ENCODE measurements around the gene CRYBB3.
"Not testable (repeated sequence)": the region's sequence is repeated elsewhere in the genome, so short reads cannot be mapped to it uniquely, and the experiment has no call there.

The CRYBB3 gene

DNA sequence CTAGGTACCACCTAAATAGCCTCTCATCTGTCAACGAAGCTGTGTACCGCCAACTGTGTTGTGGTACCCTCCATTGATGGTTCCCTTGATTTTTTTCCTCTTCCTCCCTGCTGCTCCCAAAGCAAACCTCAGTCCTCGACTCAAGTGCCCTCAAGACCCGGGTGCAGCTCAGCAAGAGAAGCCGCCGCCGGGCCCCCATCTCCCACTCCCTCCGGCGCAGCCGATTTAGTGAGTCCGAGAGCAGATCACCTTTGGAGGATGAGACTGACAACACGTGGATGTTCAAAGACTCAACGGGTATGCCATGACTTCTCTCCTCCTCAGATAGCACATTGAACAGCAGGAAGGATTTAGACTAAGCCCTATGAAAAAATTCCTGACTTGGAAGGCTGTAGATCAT lies 22.4 kb upstream of the CRYBB3 start:
- H3K9me3 ChIP-seq, result no peaks in the 10 kb centered on the region
- no peaks in the 10 kb centered on the region for H3K4me1 ChIP-seq (ENCODE audit: control insufficient read depth in 1 of 2, insufficient read depth in 1 of 2, low read depth in 1 of 2, low read length in 1 of 2)
- no peaks in the 10 kb centered on the region for H3K36me3 ChIP-seq
- H3K27ac ChIP-seq, result no peak overlapping the region
- H3K27me3 ChIP-seq, result no peaks in the 10 kb centered on the region
- H3K4me3 ChIP-seq (ENCODE audit: low read depth in 1 of 2, low read length in 1 of 2), result no peak overlapping the region
- TF ChIP-seq, protein P1, sequence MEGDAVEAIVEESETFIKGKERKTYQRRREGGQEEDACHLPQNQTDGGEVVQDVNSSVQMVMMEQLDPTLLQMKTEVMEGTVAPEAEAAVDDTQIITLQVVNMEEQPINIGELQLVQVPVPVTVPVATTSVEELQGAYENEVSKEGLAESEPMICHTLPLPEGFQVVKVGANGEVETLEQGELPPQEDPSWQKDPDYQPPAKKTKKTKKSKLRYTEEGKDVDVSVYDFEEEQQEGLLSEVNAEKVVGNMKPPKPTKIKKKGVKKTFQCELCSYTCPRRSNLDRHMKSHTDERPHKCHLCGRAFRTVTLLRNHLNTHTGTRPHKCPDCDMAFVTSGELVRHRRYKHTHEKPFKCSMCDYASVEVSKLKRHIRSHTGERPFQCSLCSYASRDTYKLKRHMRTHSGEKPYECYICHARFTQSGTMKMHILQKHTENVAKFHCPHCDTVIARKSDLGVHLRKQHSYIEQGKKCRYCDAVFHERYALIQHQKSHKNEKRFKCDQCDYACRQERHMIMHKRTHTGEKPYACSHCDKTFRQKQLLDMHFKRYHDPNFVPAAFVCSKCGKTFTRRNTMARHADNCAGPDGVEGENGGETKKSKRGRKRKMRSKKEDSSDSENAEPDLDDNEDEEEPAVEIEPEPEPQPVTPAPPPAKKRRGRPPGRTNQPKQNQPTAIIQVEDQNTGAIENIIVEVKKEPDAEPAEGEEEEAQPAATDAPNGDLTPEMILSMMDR (IDR thresholded peaks at IDR 0.05), result no peak

DNA sequence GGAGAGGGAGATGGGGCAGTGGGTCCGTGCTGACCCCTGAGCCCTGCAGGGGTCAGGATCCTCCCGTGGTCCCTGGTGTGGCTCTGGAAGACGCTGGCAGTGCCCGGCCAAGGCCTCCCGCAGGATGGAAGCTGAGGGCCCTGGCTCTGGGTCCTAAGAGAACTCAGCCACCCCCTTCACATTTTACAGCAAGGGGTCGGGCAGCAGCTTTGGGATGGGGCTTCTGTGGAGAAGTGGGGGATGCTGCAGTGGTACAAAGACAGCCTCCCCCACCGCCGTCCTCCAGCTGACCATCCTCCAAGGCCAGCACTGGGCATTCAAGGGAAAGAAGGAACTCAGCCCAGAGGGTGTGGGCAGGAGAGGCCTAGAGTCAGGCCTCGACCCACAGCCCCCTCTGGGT lies 21.8 kb upstream of the CRYBB3 start:
- no peak overlapping the region for H3K4me3 ChIP-seq (ENCODE audit: low read depth in 1 of 2, low read length in 1 of 2)
- H3K9me3 ChIP-seq, result no peaks in the 10 kb centered on the region
- H3K4me1 ChIP-seq (ENCODE audit: control insufficient read depth in 1 of 2, insufficient read depth in 1 of 2, low read depth in 1 of 2, low read length in 1 of 2), result no peaks in the 10 kb centered on the region
- TF ChIP-seq, protein P1 (IDR thresholded peaks at IDR 0.05), result no peak
- H3K27ac ChIP-seq, result no peak overlapping the region
- no peaks in the 10 kb centered on the region for H3K36me3 ChIP-seq
- H3K27me3 ChIP-seq, result no peaks in the 10 kb centered on the region

DNA sequence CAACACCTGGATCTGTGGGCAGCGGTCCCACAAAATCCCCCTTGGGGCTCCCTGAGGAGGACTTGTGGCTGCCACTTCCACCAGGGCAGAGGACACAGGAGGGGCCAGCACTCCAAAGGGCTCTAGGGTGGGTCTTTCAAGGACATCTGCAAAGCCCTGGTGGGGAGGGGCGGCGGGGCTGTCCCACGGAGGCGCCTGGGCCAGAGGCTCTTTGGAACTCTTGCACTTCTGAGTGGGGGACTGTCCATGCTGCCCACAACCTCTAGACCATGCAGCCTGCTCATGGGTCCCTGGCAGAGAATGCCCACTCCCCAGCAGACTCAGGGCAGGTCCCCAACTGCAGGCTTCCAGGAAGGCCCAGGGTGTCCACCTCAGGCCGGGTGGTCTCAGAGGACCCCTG lies 21.3 kb upstream of the CRYBB3 start:
- H3K9me3 ChIP-seq; H3K4me3 ChIP-seq (ENCODE audit: low read depth in 1 of 2, low read length in 1 of 2); H3K4me1 ChIP-seq (ENCODE audit: control insufficient read depth in 1 of 2, insufficient read depth in 1 of 2, low read depth in 1 of 2, low read length in 1 of 2); H3K27me3 ChIP-seq; H3K36me3 ChIP-seq: not testable (repeated sequence)
- H3K27ac ChIP-seq, result peak overlapping the region; percentile 57

DNA sequence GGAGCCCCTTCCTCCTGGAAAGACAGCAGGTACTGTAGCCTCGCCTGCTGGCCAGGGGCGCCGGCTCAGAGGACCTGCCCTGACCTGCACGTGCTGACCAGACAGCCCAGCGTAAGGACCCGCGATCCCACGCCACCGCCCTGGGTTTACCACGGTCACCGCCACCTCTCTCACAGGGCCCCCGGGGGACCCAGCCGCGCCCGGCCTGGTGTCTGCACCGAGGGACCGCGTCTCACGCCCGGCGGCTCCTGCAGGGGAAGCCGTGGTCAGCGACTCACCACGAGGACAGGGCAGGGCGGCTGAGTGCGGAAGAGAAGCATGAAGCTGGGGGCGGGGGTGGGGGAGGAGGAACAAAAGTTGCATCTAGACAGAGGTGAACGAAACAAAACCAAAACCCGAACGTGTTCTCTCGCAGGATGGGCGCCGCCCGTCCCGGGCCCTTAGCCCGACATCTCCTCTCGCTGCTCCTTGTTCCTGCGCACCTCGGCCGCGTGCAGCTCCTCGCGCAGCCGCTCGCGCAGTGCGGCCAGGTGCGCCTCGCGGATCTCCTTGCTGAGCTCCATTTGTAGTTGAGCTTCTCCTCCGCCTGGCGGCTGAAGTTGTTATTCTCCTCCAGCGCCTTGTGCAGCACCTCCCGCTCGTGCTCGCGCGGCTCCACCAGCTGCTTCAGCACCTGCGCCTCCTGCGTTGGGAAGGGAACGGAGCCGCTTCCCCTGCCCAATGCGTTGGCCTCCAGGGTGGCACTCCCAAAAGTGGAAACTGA lies 20.6 kb upstream of the CRYBB3 start:
- H3K4me3 ChIP-seq (ENCODE audit: low read depth in 1 of 2, low read length in 1 of 2), result peak overlapping the region in 1 of 2 experiments; percentile 30
- not testable (repeated sequence) for H3K4me1 ChIP-seq (ENCODE audit: control insufficient read depth in 1 of 2, insufficient read depth in 1 of 2, low read depth in 1 of 2, low read length in 1 of 2); H3K27me3 ChIP-seq; H3K36me3 ChIP-seq; H3K9me3 ChIP-seq
- peak overlapping the region; percentile 62 for H3K27ac ChIP-seq

DNA sequence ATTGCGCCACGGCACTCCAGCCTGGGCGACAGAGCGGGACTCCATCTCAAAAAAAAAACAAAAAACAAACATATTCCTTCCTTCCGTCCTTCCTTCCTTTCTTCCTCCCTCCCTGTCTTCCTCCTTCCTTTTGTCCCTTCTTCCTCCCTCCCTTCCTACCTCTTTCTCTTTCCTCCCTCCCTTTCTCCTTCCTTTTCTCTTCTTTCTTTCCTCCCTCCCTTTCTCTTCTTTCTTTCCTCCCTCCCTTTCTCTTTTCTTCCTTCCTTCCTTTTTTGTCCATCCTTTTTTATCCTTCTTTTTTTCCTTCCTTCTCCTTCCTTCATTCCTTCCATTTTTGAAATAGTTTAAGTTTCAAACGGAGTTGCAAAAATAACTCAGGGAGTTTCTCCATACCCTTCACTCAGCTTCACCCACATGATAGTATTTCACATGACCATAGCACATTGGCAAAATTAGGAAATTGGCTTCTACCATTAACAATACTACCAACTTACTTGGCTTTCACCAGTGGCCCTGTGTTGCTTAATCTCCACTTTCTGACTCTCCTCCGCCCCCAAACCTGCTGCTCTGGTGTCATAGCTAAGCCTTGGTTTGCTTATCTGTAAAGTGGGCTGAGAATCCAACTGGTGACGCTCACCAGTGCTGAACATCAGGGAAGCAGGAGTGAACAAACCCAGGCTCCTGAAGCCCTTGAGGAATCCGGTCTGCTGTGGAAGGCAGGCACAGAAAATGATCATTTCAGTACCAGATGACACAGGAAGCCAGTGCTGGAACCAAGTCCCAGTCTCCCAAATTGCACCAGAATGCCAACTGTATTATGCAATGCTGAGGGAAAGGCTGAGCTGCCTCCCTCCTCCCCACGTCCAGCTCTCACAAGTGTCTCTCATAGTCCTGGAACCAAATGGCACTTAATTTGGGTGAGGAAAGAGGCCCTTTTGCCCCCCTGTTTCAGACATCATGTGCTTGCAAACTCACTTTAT lies 17.2 kb upstream of the CRYBB3 start:
- TF ChIP-seq, protein P1 (IDR thresholded peaks at IDR 0.05), result no peak
- no peak overlapping the region for H3K27ac ChIP-seq

DNA sequence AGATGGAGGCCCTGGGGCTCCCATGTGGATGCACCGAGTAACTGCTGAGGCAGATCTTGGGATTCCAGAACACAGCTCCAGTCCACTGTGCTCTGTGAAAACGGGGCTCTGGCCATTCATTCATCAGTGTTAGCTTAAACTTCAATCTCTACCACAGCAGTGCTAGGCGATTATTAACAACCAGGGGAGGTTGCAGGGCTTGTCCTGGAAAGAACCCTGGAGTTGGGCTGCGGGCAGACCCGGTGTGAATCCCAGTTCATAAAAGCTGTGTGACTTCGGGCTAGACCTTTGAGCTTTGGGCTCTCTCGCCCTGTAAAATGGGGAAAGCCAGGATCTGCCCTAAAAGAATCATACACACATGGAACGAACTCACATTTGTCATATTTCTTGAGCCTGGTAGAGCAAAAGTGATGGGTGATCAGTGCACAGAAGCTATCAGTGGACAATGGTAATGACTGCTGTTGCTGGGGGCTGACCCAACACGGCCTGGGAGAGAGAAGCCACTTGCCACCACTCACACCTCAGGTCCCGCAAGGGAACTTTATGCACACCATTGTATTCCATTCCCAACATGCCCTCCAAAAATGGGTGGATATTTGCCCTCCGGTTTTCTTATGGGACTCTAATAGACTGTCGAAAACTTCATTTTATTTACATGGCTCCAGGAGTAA lies 15.6 kb upstream of the CRYBB3 start:
- no peaks in the 10 kb centered on the region for H3K9me3 ChIP-seq
- H3K4me3 ChIP-seq (ENCODE audit: low read depth in 1 of 2, low read length in 1 of 2), result no peak overlapping the region
- no peaks in the 10 kb centered on the region for H3K27me3 ChIP-seq
- no peak overlapping the region for H3K27ac ChIP-seq
- H3K36me3 ChIP-seq, result no peaks in the 10 kb centered on the region
- TF ChIP-seq, protein P1 (IDR thresholded peaks at IDR 0.05), result no peak
- H3K4me1 ChIP-seq (ENCODE audit: control insufficient read depth in 1 of 2, insufficient read depth in 1 of 2, low read depth in 1 of 2, low read length in 1 of 2), result no peaks in the 10 kb centered on the region

More for the DNA sequence above, 17.2 kb upstream of the CRYBB3 start:
- H3K4me3 ChIP-seq (ENCODE audit: low read depth in 1 of 2, low read length in 1 of 2), result no peak overlapping the region
- no peaks in the 10 kb centered on the region for H3K4me1 ChIP-seq (ENCODE audit: control insufficient read depth in 1 of 2, insufficient read depth in 1 of 2, low read depth in 1 of 2, low read length in 1 of 2)
- H3K27me3 ChIP-seq, result no peaks in the 10 kb centered on the region
- no peaks in the 10 kb centered on the region for H3K9me3 ChIP-seq
- no peaks in the 10 kb centered on the region for H3K36me3 ChIP-seq

Data from neutrophil (primary cell).